HG03457 (cell line): ENCODE data around the gene LSS.
A peak's percentile ranks its signal among the peaks of the same experiment; 100 is the strongest.

ENCODE experiments used
- ATAC-seq: cut with Tn5 transposase; IDR thresholded peaks from one replicate; pipeline ENCODE4 v1.9.1; 2021; ENCODE audit warnings: moderate number of reproducible peaks; ENCODE audit not compliant: unreplicated experiment

Gene LSS

GRCh38 chr21:46228345-46229051, at the start of gene LSS:
Gene LSS, minus strand, starts transcription at chr21:46228774. Its CDS starts 29 bp downstream, at chr21:46228745.
- ATAC-seq = peak; percentile 55

- no peak for ATAC-seq
Observed at GRCh38 chr21:46274797-46275390, 46.3 kb upstream of the LSS start.

GRCh38 chr21:46273341-46273740, 44.8 kb upstream of the LSS start:
- ATAC-seq = no peak

DNA sequence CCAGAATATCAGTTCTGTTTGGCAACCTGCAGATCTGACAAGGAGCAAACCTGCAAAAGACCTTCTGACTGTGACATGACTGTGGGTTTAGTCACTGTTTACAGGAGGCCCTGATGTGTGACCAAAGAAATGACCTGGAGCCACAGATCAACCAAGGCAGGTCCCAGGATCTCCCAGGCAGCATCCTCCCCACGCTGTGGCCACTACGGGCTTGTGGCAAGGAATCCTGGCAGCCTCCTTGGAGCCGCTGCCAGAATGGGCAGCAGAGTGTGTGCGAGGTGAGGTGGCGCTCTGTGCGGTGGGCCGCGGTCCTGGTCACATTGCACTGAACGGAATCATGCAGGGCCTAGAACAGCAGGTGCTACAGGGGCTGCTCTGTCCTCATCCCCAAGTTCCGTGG, 40.9 kb upstream of the LSS start:
- ATAC-seq = no peak

DNA sequence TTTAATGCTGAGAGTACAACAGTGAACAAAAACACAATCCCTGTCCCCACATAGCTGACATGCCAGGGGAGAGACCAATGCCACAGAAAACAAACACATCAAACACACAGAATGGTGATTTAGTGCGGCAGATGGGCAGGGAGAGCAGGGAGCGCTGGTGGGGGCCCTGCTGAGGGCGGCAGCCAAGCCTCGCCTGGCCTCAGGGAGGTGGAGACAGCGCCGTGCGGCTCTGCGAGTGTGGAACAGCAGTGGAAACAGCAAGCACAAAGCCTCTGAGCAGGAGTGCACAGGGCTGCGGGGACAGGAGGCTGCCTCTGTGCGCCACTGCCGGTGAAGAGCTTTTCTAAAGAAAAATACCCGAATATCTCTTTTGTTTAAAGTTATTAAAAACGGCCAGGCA, 39.8 kb upstream of the LSS start:
- no peak for ATAC-seq

- no peak for ATAC-seq
Observed at GRCh38 chr21:46266946-46267345, 38.4 kb upstream of the LSS start.

- no peak for ATAC-seq
Observed at GRCh38 chr21:46265736-46266525, 37.4 kb upstream of the LSS start.

GRCh38 chr21:46264690-46265144, 36.1 kb upstream of the LSS start:
- no peak for ATAC-seq

GRCh38 chr21:46264046-46264689, 35.6 kb upstream of the LSS start:
- ATAC-seq = no peak

DNA sequence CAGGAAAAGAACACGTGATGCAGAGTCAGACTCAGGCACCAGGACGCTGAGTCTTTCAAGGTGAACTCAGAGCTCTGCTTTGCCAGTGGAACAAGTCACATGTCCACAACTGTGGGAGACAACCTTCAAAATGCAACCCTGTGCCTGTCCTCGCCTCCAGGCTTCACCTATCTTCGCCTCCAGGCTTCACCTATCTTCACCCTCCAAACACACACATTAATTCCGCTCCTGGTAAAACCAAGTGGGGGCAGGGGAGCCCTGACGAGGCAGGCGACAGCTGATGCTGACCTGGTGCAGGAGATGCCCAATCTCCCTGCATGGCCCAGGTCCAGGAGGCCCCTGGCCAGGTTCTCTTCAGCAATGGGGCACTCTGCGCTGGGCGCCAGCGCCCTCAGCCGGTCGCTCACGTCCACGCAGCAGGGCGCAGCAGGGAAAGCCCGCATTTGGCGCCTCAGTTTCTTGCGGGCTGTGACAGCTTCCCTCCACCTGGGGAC, 28.0 kb upstream of the LSS start:
- ATAC-seq = no peak

- ATAC-seq = no peak
Observed at GRCh38 chr21:46255758-46256337, 27.3 kb upstream of the LSS start.

DNA sequence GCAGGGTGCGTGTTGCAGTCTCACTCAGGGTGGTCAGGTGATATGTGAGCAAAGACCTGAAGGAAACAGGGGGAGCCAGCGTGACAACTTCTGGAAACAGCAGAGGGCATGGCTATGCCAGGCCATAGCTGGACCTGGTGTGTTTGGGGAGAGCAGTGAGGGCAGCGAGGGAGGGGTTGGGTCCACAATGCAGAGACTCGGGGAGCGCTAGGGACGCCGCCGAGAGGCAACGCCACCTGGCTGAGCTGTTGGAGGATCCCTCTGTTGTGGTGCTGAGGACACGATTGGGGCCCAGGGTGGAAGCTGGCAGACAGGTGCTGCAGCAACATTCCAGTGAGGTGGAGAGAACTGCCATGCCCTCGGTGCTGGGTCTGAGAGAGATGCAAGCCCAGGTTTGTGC, 26.6 kb upstream of the LSS start:
- no peak for ATAC-seq

GRCh38 chr21:46254208-46254975, 25.8 kb upstream of the LSS start:
- ATAC-seq = no peak

DNA sequence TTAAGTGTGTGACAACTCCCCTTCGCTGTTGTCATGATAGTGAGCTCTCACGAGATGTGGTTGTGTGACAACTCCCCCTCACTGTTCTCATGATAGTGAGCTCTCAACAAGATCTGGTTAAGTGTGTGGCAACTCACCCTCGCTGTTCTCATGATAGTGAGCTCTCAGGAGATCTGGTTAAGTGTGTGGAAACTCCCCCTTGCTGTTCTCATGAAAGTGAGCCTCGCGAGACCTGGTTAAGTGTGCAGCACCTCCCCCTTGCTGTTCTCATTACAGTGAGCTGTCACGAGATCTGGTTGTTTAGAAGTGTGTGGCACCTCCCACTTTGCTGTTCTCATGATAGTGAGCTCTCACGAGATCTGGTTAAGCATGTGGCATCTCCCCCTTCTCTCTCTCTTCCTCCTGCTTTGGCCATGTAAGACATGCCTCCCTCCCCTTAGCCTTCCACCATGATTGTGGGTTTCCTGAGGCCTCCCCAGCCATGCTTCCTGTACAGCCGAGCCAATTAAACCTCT, 25.1 kb upstream of the LSS start:
- ATAC-seq = no peak

GRCh38 chr21:46252840-46253239, 24.3 kb upstream of the LSS start:
- no peak for ATAC-seq

DNA sequence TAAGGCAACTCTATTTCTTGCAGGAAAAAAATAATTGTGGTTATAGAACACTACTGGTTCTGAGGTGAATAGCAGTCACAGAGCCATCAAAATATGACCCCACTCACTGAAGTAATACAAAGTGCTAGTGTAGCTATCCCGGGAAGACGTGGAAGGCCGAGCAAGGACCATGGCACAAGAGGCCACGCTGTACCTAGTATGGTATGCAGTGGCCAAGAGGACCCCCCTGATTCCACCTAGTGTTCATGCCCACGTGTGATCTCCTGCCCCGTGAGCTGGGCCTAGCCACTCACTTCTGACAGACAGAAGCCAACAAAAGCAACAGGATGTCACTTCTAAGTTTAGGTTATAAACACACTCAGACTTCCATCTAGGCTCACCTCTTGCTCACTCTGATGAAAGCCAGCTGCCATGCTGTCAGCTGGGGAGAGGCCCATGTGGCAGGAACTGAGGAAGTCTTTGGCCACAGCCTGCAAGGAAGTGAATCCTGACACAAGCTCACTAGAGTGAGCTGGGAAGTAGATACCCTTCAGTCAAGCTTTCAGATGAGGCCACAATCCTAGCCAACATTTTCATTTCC, 21.7 kb upstream of the LSS start:
- no peak for ATAC-seq

DNA sequence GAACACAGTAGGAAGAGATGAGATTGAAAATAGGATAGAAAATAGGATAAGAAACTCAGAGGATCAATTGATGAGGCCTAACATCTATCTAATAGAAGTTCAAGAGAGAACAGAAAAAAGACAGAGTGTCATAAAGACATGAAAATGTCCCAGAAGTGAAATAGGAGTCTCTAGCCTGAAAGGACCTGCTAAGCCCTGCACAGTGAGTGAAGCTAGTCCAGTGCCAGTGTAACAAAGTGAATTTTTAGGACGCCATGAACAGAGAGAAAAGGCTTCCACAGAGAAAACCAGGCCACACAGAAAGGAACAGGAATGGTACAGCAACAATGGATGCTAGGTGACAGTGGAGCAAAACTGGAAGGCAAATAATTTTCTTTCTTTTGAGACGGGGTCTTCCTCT, 20.3 kb upstream of the LSS start:
- ATAC-seq = no peak

DNA sequence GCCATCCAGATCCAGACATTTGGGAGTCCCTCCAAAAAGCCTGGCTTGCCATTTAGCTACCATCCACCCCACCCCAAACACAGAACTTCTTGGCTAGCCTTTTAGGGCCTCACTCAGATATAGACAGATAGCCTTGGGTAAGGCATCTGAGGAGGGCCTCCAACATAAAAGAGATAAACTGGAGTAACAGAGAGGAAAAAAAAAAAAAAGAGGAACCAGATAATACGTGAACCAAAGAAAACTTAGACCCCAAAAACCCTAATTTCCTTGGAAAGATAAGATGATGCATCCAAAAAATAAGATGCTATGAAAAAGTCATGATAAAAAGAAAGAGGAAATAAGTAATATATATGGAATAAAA, 19.8 kb upstream of the LSS start:
- ATAC-seq = no peak

GRCh38 chr21:46247699-46248421, 19.3 kb upstream of the LSS start:
- no peak for ATAC-seq
